ENCODE data around the gene PLXNA1.

Gene PLXNA1

GRCh38 chr3:126952261-126952982 lies 30.5 kb upstream of the PLXNA1 start:
- Histone ChIP-seq H3K9ac (ENCODE audit: low read depth in 1 of 2, low read length in 2 of 2) (no peak overlapping the region), H3K27me3 (ENCODE audit: control insufficient read depth in 2 of 2, insufficient read depth in 2 of 2, low read length in 2 of 2) (no peaks in the 10 kb centered on the region), H3K4me1 (ENCODE audit: control insufficient read depth in 2 of 2, insufficient read depth in 2 of 2, low read length in 2 of 2) (no peaks in the 10 kb centered on the region), H3K27ac (ENCODE audit: low read depth in 2 of 2, low read length in 2 of 2) (no peak overlapping the region), H3K9me3 (ENCODE audit: control insufficient read depth in 2 of 2, low read length in 2 of 2) (no peaks in the 10 kb centered on the region), H3K36me3 (ENCODE audit: control insufficient read depth in 2 of 2, insufficient read depth in 2 of 2, low read length in 2 of 2) (peaks cover 0 to 5% of the 10 kb centered on the region in 2 donors), H3K4me3 (ENCODE audit: low read length in 2 of 2) (no peak overlapping the region)

DNA sequence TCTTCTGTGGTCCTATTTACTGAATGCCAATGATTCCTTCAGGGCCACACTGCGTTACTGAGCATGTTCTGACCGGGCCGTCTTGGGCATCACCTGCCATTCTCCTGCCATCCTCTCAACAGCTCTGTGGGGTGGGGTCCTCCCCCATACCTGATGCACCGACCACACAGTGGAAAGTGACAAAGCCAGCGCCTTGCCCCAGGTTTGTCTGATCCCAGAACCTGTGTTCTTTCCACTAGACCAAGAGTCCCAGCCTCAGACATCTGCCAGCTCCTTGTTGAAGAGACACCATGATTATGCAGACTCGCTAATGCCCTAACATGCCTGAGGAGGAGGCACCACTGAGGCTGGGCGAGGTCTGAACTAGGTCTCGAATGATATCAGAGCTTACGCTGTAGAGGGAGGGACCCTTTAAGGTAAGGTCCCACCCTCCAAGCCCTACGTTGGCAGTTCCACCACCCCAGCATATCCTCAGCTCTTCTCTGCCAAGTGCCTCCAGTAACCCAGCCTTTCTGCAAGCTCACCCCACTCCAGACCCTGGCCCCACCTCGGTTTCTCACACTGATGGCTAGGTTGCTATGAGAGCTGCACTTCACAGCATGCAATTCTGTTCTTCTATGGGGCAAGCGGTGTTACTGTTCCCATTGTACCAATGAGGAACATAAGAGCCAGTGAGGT lies 29.8 kb upstream of the PLXNA1 start:
- peaks cover 0 to under 1% of the 10 kb centered on the region in 2 donors for H3K36me3 ChIP-seq (ENCODE audit: control insufficient read depth in 2 of 2, insufficient read depth in 2 of 2, low read length in 2 of 2)
- H3K9me3 ChIP-seq (ENCODE audit: control insufficient read depth in 2 of 2, low read length in 2 of 2), result no peaks in the 10 kb centered on the region
- no peaks in the 10 kb centered on the region for H3K27me3 ChIP-seq (ENCODE audit: control insufficient read depth in 2 of 2, insufficient read depth in 2 of 2, low read length in 2 of 2)
- H3K4me3 ChIP-seq (ENCODE audit: low read length in 2 of 2), result no peak overlapping the region
- H3K27ac ChIP-seq (ENCODE audit: low read depth in 2 of 2, low read length in 2 of 2), result no peak overlapping the region
- no peaks in the 10 kb centered on the region for H3K4me1 ChIP-seq (ENCODE audit: control insufficient read depth in 2 of 2, insufficient read depth in 2 of 2, low read length in 2 of 2)
- H3K9ac ChIP-seq (ENCODE audit: low read depth in 1 of 2, low read length in 2 of 2), result no peak overlapping the region

DNA sequence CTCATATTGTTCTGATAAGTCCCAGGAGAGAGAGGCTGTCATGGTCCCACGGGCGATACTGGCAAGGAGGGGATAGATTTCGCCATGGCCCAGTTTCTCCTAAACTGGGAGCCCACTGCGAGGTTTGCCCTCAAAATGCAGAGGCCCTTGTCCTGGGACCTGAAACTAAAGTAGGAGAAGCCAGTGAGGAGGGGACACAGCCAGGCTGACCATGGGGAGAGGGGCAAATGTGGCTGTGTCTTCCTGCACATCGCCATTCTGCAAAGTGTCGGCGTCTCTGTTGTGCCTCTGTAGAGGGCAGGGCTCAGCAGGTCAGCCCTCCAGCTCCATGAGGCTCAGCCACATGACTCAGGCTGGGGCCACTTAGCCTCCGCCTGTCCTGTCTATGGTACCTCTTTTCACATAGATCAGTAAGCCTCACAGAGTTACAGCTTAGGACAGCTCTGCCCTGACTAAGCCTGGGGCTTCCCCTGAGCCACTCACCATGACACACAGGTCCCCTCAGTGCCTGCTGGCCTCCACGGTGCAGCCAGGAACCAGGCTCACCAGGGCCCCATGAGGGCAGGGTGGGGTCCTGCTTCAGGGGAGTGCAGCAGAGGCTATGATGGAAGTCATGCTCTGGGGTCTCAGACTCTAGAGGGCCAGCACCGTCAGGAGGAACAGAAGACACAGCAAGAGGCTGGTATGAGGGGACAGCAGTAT lies 28.6 kb upstream of the PLXNA1 start:
- no peak overlapping the region for H3K4me3 ChIP-seq (ENCODE audit: low read length in 2 of 2)
- H3K27ac ChIP-seq (ENCODE audit: low read depth in 2 of 2, low read length in 2 of 2), result no peak overlapping the region
- no peak overlapping the region for H3K9ac ChIP-seq (ENCODE audit: low read depth in 1 of 2, low read length in 2 of 2)
- no peaks in the 10 kb centered on the region for H3K9me3 ChIP-seq (ENCODE audit: control insufficient read depth in 2 of 2, low read length in 2 of 2)
- no peaks in the 10 kb centered on the region for H3K27me3 ChIP-seq (ENCODE audit: control insufficient read depth in 2 of 2, insufficient read depth in 2 of 2, low read length in 2 of 2)
- no peaks in the 10 kb centered on the region for H3K36me3 ChIP-seq (ENCODE audit: control insufficient read depth in 2 of 2, insufficient read depth in 2 of 2, low read length in 2 of 2)
- no peaks in the 10 kb centered on the region for H3K4me1 ChIP-seq (ENCODE audit: control insufficient read depth in 2 of 2, insufficient read depth in 2 of 2, low read length in 2 of 2)

GRCh38 chr3:126955004-126955790 lies 27.7 kb upstream of the PLXNA1 start:
- H3K36me3 ChIP-seq (ENCODE audit: control insufficient read depth in 2 of 2, insufficient read depth in 2 of 2, low read length in 2 of 2), result no peaks in the 10 kb centered on the region
- no peaks in the 10 kb centered on the region for H3K9me3 ChIP-seq (ENCODE audit: control insufficient read depth in 2 of 2, low read length in 2 of 2)
- no peak overlapping the region for H3K9ac ChIP-seq (ENCODE audit: low read depth in 1 of 2, low read length in 2 of 2)
- H3K4me1 ChIP-seq (ENCODE audit: control insufficient read depth in 2 of 2, insufficient read depth in 2 of 2, low read length in 2 of 2), result no peaks in the 10 kb centered on the region
- H3K4me3 ChIP-seq (ENCODE audit: low read length in 2 of 2), result no peak overlapping the region
- no peaks in the 10 kb centered on the region for H3K27me3 ChIP-seq (ENCODE audit: control insufficient read depth in 2 of 2, insufficient read depth in 2 of 2, low read length in 2 of 2)
- H3K27ac ChIP-seq (ENCODE audit: low read depth in 2 of 2, low read length in 2 of 2), result no peak overlapping the region

DNA sequence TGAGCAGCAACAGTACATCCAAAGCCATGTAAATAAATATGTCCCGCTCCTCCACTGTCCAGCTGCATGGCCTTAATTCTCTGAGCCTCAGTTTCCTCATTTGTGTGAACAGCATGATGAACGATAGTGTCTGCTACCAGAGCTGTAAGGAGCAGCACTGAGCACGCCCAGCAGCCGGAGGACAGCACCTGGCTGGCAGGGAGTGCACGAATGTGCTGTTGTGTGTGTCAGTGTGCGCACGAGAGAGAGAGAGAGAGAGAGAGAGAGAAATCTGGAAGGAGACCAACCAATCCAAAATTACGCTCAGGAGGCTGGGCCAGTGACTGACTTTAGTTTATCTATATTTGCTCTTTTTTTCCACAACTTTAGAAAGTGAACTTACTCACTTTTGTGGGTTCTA lies 26.6 kb upstream of the PLXNA1 start:
- Histone ChIP-seq H3K9ac (ENCODE audit: low read depth in 1 of 2, low read length in 2 of 2) (no peak overlapping the region), H3K27ac (ENCODE audit: low read depth in 2 of 2, low read length in 2 of 2) (no peak overlapping the region), H3K4me1 (ENCODE audit: control insufficient read depth in 2 of 2, insufficient read depth in 2 of 2, low read length in 2 of 2) (peaks cover 0 to 5% of the 10 kb centered on the region in 2 donors), H3K9me3 (ENCODE audit: control insufficient read depth in 2 of 2, low read length in 2 of 2) (no peaks in the 10 kb centered on the region), H3K27me3 (ENCODE audit: control insufficient read depth in 2 of 2, insufficient read depth in 2 of 2, low read length in 2 of 2) (no peaks in the 10 kb centered on the region), H3K36me3 (ENCODE audit: control insufficient read depth in 2 of 2, insufficient read depth in 2 of 2, low read length in 2 of 2) (no peaks in the 10 kb centered on the region), H3K4me3 (ENCODE audit: low read length in 2 of 2) (no peak overlapping the region)

GRCh38 chr3:126956866-126957650 lies 25.9 kb upstream of the PLXNA1 start:
- Histone ChIP-seq H3K27me3 (ENCODE audit: control insufficient read depth in 2 of 2, insufficient read depth in 2 of 2, low read length in 2 of 2) (no peaks in the 10 kb centered on the region), H3K4me1 (ENCODE audit: control insufficient read depth in 2 of 2, insufficient read depth in 2 of 2, low read length in 2 of 2) (peaks cover 0 to 11% of the 10 kb centered on the region in 2 donors), H3K27ac (ENCODE audit: low read depth in 2 of 2, low read length in 2 of 2) (no peak overlapping the region)

GRCh38 chr3:126957776-126958637 lies 24.9 kb upstream of the PLXNA1 start:
- Histone ChIP-seq H3K4me1 (ENCODE audit: control insufficient read depth in 2 of 2, insufficient read depth in 2 of 2, low read length in 2 of 2) (peaks cover 0 to 11% of the 10 kb centered on the region in 2 donors), H3K4me3 (ENCODE audit: low read length in 2 of 2) (no peak overlapping the region), H3K27ac (ENCODE audit: low read depth in 2 of 2, low read length in 2 of 2) (no peak overlapping the region), H3K9me3 (ENCODE audit: control insufficient read depth in 2 of 2, low read length in 2 of 2) (no peaks in the 10 kb centered on the region), H3K36me3 (ENCODE audit: control insufficient read depth in 2 of 2, insufficient read depth in 2 of 2, low read length in 2 of 2) (no peaks in the 10 kb centered on the region), H3K9ac (ENCODE audit: low read depth in 1 of 2, low read length in 2 of 2) (no peak overlapping the region), H3K27me3 (ENCODE audit: control insufficient read depth in 2 of 2, insufficient read depth in 2 of 2, low read length in 2 of 2) (no peaks in the 10 kb centered on the region)

More at GRCh38 chr3:126956866-126957650, 25.9 kb upstream of the PLXNA1 start:
- H3K9ac ChIP-seq (ENCODE audit: low read depth in 1 of 2, low read length in 2 of 2), result no peak overlapping the region
- no peaks in the 10 kb centered on the region for H3K9me3 ChIP-seq (ENCODE audit: control insufficient read depth in 2 of 2, low read length in 2 of 2)
- H3K36me3 ChIP-seq (ENCODE audit: control insufficient read depth in 2 of 2, insufficient read depth in 2 of 2, low read length in 2 of 2), result no peaks in the 10 kb centered on the region
- no peak overlapping the region for H3K4me3 ChIP-seq (ENCODE audit: low read length in 2 of 2)

- H3K36me3 ChIP-seq (ENCODE audit: control insufficient read depth in 2 of 2, insufficient read depth in 2 of 2, low read length in 2 of 2), result no peaks in the 10 kb centered on the region
- no peaks in the 10 kb centered on the region for H3K27me3 ChIP-seq (ENCODE audit: control insufficient read depth in 2 of 2, insufficient read depth in 2 of 2, low read length in 2 of 2)
- H3K9ac ChIP-seq (ENCODE audit: low read depth in 1 of 2, low read length in 2 of 2), result no peak overlapping the region
- H3K4me1 ChIP-seq (ENCODE audit: control insufficient read depth in 2 of 2, insufficient read depth in 2 of 2, low read length in 2 of 2), result peaks cover 0 to 11% of the 10 kb centered on the region in 2 donors
- no peak overlapping the region for H3K27ac ChIP-seq (ENCODE audit: low read depth in 2 of 2, low read length in 2 of 2)
- no peak overlapping the region for H3K4me3 ChIP-seq (ENCODE audit: low read length in 2 of 2)
- no peaks in the 10 kb centered on the region for H3K9me3 ChIP-seq (ENCODE audit: control insufficient read depth in 2 of 2, low read length in 2 of 2)
These were observed 24.3 kb upstream of the PLXNA1 start for GRCh38 chr3:126958638-126959085.
